ENCODE results near the gene TAGLN3.

Gene TAGLN3

DNA sequence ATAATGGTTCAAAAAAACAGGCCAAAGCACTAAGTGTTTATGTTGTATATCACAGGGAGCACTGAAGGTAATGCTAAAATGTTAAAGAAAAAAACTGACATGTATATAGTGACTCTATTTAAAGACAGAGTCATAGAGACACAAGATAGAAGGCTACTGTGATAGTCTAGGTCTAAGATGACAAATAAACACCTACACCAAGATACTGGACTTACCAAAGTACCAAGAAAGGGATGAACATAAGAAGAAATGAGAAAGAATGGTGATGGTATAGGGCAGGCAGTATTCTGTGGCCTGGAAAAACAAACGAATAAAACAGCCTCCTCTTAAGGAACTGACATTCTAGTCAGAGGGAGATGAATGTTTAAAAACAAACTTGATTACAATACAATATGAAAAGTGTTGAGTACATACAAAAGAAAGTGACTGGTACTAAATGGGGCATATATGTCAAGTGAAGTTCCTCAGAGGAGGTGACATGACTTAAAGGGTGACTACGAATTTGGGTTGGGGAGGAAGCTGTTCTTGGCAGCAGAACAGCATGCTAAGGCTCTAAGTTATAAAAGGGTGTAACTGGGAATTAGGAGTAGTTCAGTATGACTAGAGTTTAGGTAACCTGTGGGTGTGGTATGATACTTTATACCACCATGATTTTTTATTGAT lies 14.0 kb upstream of the TAGLN3 start:
- no peak for DNase-seq (ENCODE audit: low read depth)
- TF ChIP-seq, protein P1, sequence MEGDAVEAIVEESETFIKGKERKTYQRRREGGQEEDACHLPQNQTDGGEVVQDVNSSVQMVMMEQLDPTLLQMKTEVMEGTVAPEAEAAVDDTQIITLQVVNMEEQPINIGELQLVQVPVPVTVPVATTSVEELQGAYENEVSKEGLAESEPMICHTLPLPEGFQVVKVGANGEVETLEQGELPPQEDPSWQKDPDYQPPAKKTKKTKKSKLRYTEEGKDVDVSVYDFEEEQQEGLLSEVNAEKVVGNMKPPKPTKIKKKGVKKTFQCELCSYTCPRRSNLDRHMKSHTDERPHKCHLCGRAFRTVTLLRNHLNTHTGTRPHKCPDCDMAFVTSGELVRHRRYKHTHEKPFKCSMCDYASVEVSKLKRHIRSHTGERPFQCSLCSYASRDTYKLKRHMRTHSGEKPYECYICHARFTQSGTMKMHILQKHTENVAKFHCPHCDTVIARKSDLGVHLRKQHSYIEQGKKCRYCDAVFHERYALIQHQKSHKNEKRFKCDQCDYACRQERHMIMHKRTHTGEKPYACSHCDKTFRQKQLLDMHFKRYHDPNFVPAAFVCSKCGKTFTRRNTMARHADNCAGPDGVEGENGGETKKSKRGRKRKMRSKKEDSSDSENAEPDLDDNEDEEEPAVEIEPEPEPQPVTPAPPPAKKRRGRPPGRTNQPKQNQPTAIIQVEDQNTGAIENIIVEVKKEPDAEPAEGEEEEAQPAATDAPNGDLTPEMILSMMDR (IDR thresholded peaks at IDR 0.05; ENCODE audit: control insufficient read depth, extremely low read depth, insufficient read depth): no peak
- H3K4me3 ChIP-seq (ENCODE audit: low read depth, low read length): no peak overlapping the region

DNA sequence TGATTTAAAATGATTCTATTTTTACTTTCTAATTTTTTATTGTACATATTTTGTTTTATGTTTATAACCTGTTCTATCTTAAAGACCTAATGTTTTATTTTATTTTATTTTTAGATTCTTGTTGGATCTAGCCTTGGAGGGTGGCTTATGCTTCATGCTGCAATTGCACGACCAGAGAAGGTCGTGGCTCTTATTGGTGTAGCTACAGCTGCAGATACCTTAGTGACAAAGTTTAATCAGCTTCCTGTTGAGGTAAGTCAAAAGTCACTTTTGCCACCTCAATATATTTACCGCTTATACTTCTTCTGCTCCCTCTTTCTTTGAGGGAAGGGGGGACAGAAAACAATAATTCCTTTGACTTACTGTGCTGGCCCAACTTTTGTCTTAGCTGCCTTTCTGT lies 11.9 kb upstream of the TAGLN3 start:
- no peak for DNase-seq (ENCODE audit: low read depth)

DNA sequence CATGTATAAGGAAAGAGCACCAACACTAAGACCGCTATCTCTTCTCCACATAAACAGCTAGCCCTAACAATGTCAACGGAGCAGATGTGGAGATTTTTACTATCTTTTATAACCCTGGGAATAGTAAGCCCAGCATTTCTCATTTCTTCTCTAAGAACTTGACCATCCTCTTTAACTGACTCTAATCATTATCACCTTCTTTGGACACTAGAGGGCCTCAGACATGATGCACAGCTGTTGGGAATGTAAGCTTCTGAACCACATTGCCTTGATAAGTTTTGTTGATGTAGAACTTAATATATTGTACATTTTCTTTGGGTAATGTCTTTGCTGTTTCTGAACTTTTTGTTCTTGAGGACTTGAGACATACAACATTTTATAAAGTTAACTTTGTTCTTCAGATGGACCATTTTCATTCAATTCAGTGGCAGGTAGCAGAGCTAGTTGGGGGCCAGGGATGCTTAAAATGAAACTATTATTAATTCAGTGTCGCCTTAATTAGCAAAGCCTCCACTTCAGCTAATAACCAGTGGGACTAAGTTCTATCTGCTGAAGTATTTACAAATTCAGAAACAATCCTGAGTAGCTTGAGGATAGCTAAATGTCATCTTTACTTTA lies 9.6 kb upstream of the TAGLN3 start:
- TF ChIP-seq, protein P1 (IDR thresholded peaks at IDR 0.05; ENCODE audit: control insufficient read depth, extremely low read depth, insufficient read depth): peak; percentile 82
- no peak overlapping the region for H3K4me3 ChIP-seq (ENCODE audit: low read depth, low read length)
- DNase-seq (ENCODE audit: low read depth): no peak

More for the DNA sequence above, 11.9 kb upstream of the TAGLN3 start:
- H3K4me3 ChIP-seq (ENCODE audit: low read depth, low read length): no peak overlapping the region
- TF ChIP-seq, protein P1 (IDR thresholded peaks at IDR 0.05; ENCODE audit: control insufficient read depth, extremely low read depth, insufficient read depth): no peak

DNA sequence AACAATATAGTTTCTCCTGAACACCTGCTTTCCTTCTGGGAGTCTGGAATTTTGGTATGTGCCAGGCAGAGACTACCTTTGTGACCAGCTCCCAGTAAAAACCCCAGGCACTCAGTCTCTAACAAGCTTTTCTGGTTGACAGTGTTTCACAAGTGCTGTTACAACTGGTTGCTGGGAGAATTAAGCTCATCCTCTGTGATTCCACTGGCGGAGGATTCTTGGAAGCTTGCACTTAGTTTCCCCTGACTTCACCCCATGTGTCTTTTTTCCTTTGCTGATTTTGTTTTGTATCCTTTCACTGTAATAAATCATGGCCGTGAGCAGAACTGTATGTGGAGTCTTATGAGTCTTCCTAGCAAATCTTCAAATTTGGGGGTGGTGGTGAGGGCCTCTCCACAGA lies 5.7 kb upstream of the TAGLN3 start:
- TF ChIP-seq, protein P1 (IDR thresholded peaks at IDR 0.05; ENCODE audit: control insufficient read depth, extremely low read depth, insufficient read depth): no peak
- no peak overlapping the region for H3K4me3 ChIP-seq (ENCODE audit: low read depth, low read length)
- no peak for DNase-seq (ENCODE audit: low read depth)

DNA sequence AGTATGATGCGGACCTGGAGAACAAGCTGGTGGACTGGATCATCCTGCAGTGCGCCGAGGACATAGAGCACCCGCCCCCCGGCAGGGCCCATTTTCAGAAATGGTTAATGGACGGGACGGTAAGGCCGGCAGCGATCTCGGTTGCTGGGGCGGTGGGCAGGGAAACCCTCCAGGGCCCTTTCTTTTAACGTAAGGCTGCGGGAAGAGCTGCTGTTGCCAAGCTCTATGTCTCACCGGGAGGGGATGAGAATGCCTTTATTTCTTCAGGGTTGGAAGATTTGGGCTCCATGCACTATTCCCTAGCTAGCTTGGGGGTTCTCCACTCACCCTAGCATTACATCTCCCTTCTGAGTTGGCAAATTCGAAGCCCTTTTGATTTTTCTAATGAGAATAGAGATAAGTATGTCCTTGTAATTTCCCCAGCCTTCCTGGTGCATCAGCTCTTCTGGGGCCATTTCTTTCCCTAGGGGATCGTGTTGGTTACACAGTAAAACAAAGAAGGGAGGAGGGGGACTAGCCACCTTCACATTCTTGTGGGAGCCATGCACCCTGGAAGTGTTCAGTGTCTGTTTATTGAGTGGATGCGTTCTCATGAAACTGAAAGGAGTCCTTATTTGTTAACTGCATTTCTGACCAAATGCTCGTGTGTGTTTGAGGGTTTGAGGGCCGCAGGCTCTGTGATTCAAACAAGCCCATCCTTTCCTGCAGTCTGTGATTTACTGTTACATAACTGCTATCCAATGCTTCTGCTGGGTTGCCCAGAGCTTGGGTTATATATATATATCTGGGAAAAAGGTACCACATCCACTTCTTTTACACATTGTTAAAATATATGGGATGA lies 982 bp downstream of the TAGLN3 start:
- no peak for DNase-seq (ENCODE audit: low read depth)
- TF ChIP-seq, protein P1 (IDR thresholded peaks at IDR 0.05; ENCODE audit: control insufficient read depth, extremely low read depth, insufficient read depth): no peak
- no peak overlapping the region for H3K4me3 ChIP-seq (ENCODE audit: low read depth, low read length)

DNA sequence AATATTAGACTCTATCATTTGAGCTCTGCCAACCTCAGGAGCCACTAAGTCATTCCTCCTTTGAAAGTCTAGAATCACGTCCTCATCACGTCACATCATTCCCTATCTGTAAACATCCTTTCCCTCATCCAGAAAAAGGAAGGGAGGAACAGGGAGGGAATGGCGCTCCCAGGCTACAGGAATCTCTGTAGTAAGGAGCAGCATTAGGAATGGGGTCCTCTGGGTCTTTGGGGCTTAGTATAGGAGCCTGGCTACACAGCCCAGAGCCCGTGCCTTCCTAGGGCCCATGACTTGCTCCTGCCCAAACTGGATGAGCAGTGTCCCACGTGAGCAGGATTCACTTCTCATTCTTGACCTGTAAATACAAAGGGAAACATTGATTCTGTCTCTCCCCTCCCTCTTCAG lies 1.6 kb downstream of the TAGLN3 start:
- no peak overlapping the region for H3K4me3 ChIP-seq (ENCODE audit: low read depth, low read length)
- no peak for DNase-seq (ENCODE audit: low read depth)
- TF ChIP-seq, protein P1 (IDR thresholded peaks at IDR 0.05; ENCODE audit: control insufficient read depth, extremely low read depth, insufficient read depth): no peak

Data from LNCaP clone FGC (cell line).